Measurements from ENCODE around the gene VASP. TPM values are rescaled to one million over a fixed set of nuclear protein-coding genes. Genes with fewer than 3 reads are reported as not detected.
A peak's percentile ranks its signal among the peaks of the same experiment; 100 is the strongest.

The VASP gene
- total and polyA plus RNA-seq, 9 of the 15 experiments (the other 6 are each of a cell fraction or from before 2014, with no cell fraction given): 16.7 to 261 (median 112) TPM

- peak in 1 of 2 experiments; percentile 52; a peak in 1 of 4 replicates for TF ChIP-seq UBTF (IDR thresholded peaks at IDR 0.05; ENCODE audit: borderline replicate concordance in 1 of 2, low read depth in 2 of 2, low read length in 2 of 2)
- TF ChIP-seq SRSF7 (optimal IDR thresholded peaks at IDR 0.05; ENCODE audit: low read depth, low read length): no peak
- no peak for TF ChIP-seq TAF7 (tag; IDR thresholded peaks at IDR 0.05)
- no peak for TF ChIP-seq ETV1 (tag; conservative IDR thresholded peaks at IDR 0.05; ENCODE audit: low read depth)
- TF ChIP-seq ZNF407 (IDR thresholded peaks at IDR 0.05; ENCODE audit: low read depth): no peak
- TF ChIP-seq GTF3C2 (IDR thresholded peaks at IDR 0.05; ENCODE audit: borderline replicate concordance, extremely low read depth, insufficient read length): no peak
- no peak for TF ChIP-seq HOMEZ (CRISPR knock-in tag; IDR thresholded peaks at IDR 0.05)
- TF ChIP-seq RFX5 (IDR thresholded peaks at IDR 0.05; ENCODE audit: low read depth, low read length): no peak
- TF ChIP-seq THRAP3 (IDR thresholded peaks at IDR 0.05; ENCODE audit: borderline replicate concordance): no peak
- peak; percentile 76 for TF ChIP-seq POLR2G (IDR thresholded peaks at IDR 0.05; ENCODE audit: low read depth, low read length)
- peak; percentile 67 for TF ChIP-seq RBFOX2 (IDR thresholded peaks at IDR 0.05; ENCODE audit: low read depth, low read length)
- peak; percentile 75; the same call in 1 of the 2 replicates for TF ChIP-seq GTF2A2 (tag; IDR thresholded peaks at IDR 0.05)
Observed at GRCh38 chr19:45468159-45468651, 39.1 kb upstream of the VASP start (continued).

Measured in K562 (cell line).